K562 (cell line): ENCODE data around the gene HSF5. TPM values are rescaled to one million over a fixed set of nuclear protein-coding genes. Genes with fewer than 3 reads are reported as not detected.

ENCODE experiments used
- ARNT ChIP-seq, 2 experiments: fragments of 450-650 bp; IDR thresholded peaks; 2 replicates each; pipeline ENCODE4 v1.6.1; 2016; ENCODE audit warnings: mild to moderate bottlenecking in 1 of 2
- ATF7 ChIP-seq: fragments of 450-650 bp; IDR thresholded peaks from 2 replicates; pipeline ENCODE4 v1.7.1; 2014; ENCODE audit warnings: mild to moderate bottlenecking, moderate library complexity
- ESRRA ChIP-seq: fragments of 450-650 bp; IDR thresholded peaks from 2 replicates; pipeline ENCODE4 v1.6.1; 2014; ENCODE audit warnings: low read depth, mild to moderate bottlenecking, moderate library complexity, borderline replicate concordance
- EZH2 ChIP-seq: IDR thresholded peaks from 2 replicates; pipeline ENCODE4 v1.6.1; 2012; ENCODE audit warnings: low read depth, mild to moderate bottlenecking, inconsistent platforms, low read length, borderline replicate concordance
- FOXA3 ChIP-seq, 2 experiments: fragments of 450-650 bp in 1 of 2; sonication (generic) in 1 of 2; formaldehyde crosslinking; IDR thresholded peaks in 1 of 2; conservative IDR thresholded peaks in 1 of 2; 2 replicates each; pipeline versions ENCODE4 v1.4.0 to v1.8.0; 2020 to 2022; ENCODE audit warnings: mild to moderate bottlenecking in 2 of 2, missing genetic modification reagents in 1 of 2
- FOXJ3 ChIP-seq: sonication (generic); formaldehyde crosslinking; IDR thresholded peaks from 2 replicates; pipeline ENCODE4 v1.4.0; 2020; ENCODE audit warnings: mild to moderate bottlenecking, missing genetic modification reagents
- HEY1 ChIP-seq: fragments of 250-450 bp; sonication (Bioruptor Pico); IDR thresholded peaks from 2 replicates; pipeline ENCODE4 v1.5.0; 2020; ENCODE audit warnings: mild to moderate bottlenecking, moderate library complexity, borderline replicate concordance
- HNRNPH1 ChIP-seq: fragments of 200-400 bp; formaldehyde crosslinking; optimal IDR thresholded peaks from 2 replicates; pipeline ENCODE3; 2017; ENCODE audit warnings: low read depth, mild to moderate bottlenecking, low read length, moderate library complexity
- KAT2B ChIP-seq: IDR thresholded peaks from one replicate; pipeline ENCODE4 v1.6.1; 2012; ENCODE audit warnings: low read depth, mild to moderate bottlenecking, control low read depth, inconsistent platforms, low read length, moderate library complexity
- LCOR ChIP-seq: sonication (generic); formaldehyde crosslinking; IDR thresholded peaks from 2 replicates; pipeline ENCODE4 v1.8.0; 2022; ENCODE audit warnings: mild to moderate bottlenecking, missing genetic modification reagents
- MIER1 ChIP-seq: fragments of 450-650 bp; IDR thresholded peaks from 2 replicates; pipeline ENCODE4 v1.6.1; 2016; ENCODE audit warnings: antibody characterized with exemption, mild to moderate bottlenecking, low read depth
- NCOA4 ChIP-seq: fragments of 450-650 bp; IDR thresholded peaks from 2 replicates; pipeline ENCODE4 v1.6.1; 2018; ENCODE audit warnings: mild to moderate bottlenecking; ENCODE audit not compliant: partially characterized antibody
- SUPT5H ChIP-seq: fragments of 450-650 bp; IDR thresholded peaks from 2 replicates; pipeline ENCODE4 v1.6.1; 2016
- YBX1 ChIP-seq: fragments of 450-650 bp; IDR thresholded peaks from 2 replicates; pipeline ENCODE4 v1.7.1; 2016; ENCODE audit warnings: mild to moderate bottlenecking
- ZNF699 ChIP-seq: fragments of 250-450 bp; sonication (Bioruptor Pico); IDR thresholded peaks from 2 replicates; pipeline ENCODE4 v1.8.0; 2021; ENCODE audit warnings: mild to moderate bottlenecking, moderate library complexity; ENCODE audit not compliant: insufficient replicate concordance
- ZNF707 ChIP-seq: fragments of 250-450 bp; sonication (Bioruptor Pico); conservative IDR thresholded peaks from 2 replicates; pipeline ENCODE4 v1.8.0; 2022; ENCODE audit warnings: inconsistent platforms, mild to moderate bottlenecking, moderate library complexity
- ZNF785 ChIP-seq: fragments of 250-450 bp; sonication (Bioruptor Pico); IDR thresholded peaks from 2 replicates; pipeline ENCODE4 v1.4.0; 2020; ENCODE audit warnings: mild to moderate bottlenecking
- polyA plus RNA-seq, 8 experiments: library from polyadenylated mRNA; depleted of rRNA in 4 of 8; stranded (reverse) in 5 of 8; unstranded in 3 of 8; fragments of >200 nt; fragmentation: Nextera tagmentation in 2 of 8; fragmentation: Illumina TruSeq in 1 of 8; extraction: Ambion mirVana in 2 of 8; extraction: Trizol in 1 of 8; gene quantifications; 2 replicates each; pipeline versions ENCODE4 v1.2.1 to v1.2.3, GENCODE V29; 2011 to 2014; ENCODE audit warnings: inconsistent platforms in 1 of 8, missing spikeins in 1 of 8
- total RNA-seq, 7 experiments: library from RNA; depleted of rRNA in 6 of 7; stranded (reverse); fragments of >200 nt in 6 of 7; fragmentation: Illumina TruSeq in 2 of 7; extraction: Trizol in 2 of 7; gene quantifications; 2 replicates each; pipeline versions ENCODE4 v1.2.1 to v1.2.3, GENCODE V29; 2011 to 2021; ENCODE audit warnings: low replicate concordance in 1 of 7
- TF ChIP-seq, protein P1 (sequence below): fragments of 150-350 bp; IDR thresholded peaks from 2 replicates; pipeline ENCODE4 v1.6.1; 2014; ENCODE audit warnings: low read depth, mild to moderate bottlenecking, low read length, borderline replicate concordance
- TF ChIP-seq, protein P2 (sequence below): fragments of 450-650 bp; formaldehyde crosslinking; IDR thresholded peaks from 2 replicates; pipeline ENCODE4 v1.4.0; 2020; ENCODE audit warnings: mild to moderate bottlenecking, moderate library complexity
- TF ChIP-seq, protein P3 (sequence below): sonication (generic); formaldehyde crosslinking; IDR thresholded peaks from 2 replicates; pipeline ENCODE4 v1.8.0; 2022; ENCODE audit warnings: mild to moderate bottlenecking, missing genetic modification reagents
- TF ChIP-seq, protein P4 (sequence below), 2 experiments: fragments of 250-450 bp in 1 of 2; fragments of 450-650 bp in 1 of 2; sonication (Bioruptor Pico) in 1 of 2; IDR thresholded peaks; 2 replicates each; pipeline versions ENCODE4 v1.6.1 to v1.8.0; 2016 to 2021; ENCODE audit warnings: mild to moderate bottlenecking in 2 of 2, moderate library complexity in 2 of 2, missing compliant biosample characterization in 1 of 2, missing genetic modification characterization in 1 of 2

Gene HSF5
- total and polyA plus RNA-seq, 9 of the 15 experiments (the other 6 are each of a cell fraction or from before 2014, with no cell fraction given) = 0.04 TPM; not detected in 8

DNA sequence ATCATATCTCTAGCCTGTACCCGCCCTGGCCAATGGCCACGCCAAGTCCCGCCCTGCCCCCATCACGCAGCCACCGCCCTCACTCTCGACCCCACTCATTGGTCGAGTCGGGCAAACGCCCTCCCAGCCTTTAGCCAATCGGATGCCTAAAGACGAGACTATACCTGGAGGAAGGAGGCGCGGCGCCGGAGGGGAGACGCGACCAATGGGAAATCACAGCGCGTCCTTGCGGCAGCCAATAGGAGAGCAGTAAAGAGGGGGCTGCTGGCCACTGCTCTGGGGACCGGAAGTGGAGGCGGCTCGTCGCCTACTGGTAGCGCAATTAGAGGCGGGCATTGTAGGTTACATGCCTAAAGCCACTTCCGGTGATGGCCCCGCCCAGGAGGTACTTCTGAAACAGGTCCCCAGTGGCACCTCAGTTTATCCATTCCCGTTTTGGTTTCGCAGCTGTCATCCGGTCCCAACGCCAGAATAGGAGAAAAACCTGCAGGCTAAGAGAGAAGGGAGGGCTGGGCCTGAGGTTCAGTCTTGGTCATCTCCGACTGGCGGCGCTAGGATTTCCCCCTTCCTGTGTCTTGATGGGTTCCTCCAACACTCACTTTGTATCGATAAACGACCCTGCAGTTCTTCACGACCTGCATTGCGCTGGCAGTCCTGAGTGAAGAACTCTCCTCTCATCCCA, 29.9 kb upstream of the HSF5 start (continued):
- TF ChIP-seq, protein P1, sequence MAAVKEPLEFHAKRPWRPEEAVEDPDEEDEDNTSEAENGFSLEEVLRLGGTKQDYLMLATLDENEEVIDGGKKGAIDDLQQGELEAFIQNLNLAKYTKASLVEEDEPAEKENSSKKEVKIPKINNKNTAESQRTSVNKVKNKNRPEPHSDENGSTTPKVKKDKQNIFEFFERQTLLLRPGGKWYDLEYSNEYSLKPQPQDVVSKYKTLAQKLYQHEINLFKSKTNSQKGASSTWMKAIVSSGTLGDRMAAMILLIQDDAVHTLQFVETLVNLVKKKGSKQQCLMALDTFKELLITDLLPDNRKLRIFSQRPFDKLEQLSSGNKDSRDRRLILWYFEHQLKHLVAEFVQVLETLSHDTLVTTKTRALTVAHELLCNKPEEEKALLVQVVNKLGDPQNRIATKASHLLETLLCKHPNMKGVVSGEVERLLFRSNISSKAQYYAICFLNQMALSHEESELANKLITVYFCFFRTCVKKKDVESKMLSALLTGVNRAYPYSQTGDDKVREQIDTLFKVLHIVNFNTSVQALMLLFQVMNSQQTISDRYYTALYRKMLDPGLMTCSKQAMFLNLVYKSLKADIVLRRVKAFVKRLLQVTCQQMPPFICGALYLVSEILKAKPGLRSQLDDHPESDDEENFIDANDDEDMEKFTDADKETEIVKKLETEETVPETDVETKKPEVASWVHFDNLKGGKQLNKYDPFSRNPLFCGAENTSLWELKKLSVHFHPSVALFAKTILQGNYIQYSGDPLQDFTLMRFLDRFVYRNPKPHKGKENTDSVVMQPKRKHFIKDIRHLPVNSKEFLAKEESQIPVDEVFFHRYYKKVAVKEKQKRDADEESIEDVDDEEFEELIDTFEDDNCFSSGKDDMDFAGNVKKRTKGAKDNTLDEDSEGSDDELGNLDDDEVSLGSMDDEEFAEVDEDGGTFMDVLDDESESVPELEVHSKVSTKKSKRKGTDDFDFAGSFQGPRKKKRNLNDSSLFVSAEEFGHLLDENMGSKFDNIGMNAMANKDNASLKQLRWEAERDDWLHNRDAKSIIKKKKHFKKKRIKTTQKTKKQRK = peak; percentile 87
- TF ChIP-seq ARNT (IDR thresholded peaks at IDR 0.05) (peak in 1 of 2 experiments; percentile 87; a peak in 2 of 4 replicates), LCOR (CRISPR knock-in tag) (peak; percentile 71), ESRRA (no peak; the same call in 1 of the 2 replicates), ZNF785 (no peak), ZNF707 (CRISPR knock-in tag) (no peak), FOXJ3 (CRISPR knock-in tag) (no peak), HEY1 (CRISPR knock-in tag) (no peak), YBX1 (no peak), FOXA3 (CRISPR knock-in tag; conservative IDR thresholded peaks at IDR 0.05 in 1 of 2, IDR thresholded peaks at IDR 0.05 in 1 of 2) (no peak), ZNF699 (CRISPR knock-in tag) (no peak), NCOA4 (no peak), MIER1 (peak; percentile 20; the same call in 1 of the 2 replicates), SUPT5H (peak; percentile 73), KAT2B (no peak), ATF7 (peak; percentile 80), EZH2 (no peak), HNRNPH1 (no peak)
- TF ChIP-seq, protein P2, sequence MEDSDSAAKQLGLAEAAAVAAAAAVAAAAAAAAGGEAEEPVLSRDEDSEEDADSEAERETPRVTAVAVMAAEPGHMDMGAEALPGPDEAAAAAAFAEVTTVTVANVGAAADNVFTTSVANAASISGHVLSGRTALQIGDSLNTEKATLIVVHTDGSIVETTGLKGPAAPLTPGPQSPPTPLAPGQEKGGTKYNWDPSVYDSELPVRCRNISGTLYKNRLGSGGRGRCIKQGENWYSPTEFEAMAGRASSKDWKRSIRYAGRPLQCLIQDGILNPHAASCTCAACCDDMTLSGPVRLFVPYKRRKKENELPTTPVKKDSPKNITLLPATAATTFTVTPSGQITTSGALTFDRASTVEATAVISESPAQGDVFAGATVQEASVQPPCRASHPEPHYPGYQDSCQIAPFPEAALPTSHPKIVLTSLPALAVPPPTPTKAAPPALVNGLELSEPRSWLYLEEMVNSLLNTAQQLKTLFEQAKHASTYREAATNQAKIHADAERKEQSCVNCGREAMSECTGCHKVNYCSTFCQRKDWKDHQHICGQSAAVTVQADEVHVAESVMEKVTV = no peak
- TF ChIP-seq, protein P3, sequence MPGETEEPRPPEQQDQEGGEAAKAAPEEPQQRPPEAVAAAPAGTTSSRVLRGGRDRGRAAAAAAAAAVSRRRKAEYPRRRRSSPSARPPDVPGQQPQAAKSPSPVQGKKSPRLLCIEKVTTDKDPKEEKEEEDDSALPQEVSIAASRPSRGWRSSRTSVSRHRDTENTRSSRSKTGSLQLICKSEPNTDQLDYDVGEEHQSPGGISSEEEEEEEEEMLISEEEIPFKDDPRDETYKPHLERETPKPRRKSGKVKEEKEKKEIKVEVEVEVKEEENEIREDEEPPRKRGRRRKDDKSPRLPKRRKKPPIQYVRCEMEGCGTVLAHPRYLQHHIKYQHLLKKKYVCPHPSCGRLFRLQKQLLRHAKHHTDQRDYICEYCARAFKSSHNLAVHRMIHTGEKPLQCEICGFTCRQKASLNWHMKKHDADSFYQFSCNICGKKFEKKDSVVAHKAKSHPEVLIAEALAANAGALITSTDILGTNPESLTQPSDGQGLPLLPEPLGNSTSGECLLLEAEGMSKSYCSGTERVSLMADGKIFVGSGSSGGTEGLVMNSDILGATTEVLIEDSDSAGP (CRISPR knock-in tag) = no peak
- TF ChIP-seq, protein P4, sequence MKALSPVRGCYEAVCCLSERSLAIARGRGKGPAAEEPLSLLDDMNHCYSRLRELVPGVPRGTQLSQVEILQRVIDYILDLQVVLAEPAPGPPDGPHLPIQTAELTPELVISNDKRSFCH (CRISPR knock-in tag; IDR thresholded peaks at IDR 0.05) = no peak
- TF ChIP-seq, protein P4 (tag; IDR thresholded peaks at IDR 0.05) = peak; percentile 33; the same call in 1 of the 2 replicates
